ENCODE measurements around the gene CNTN4. TPM values are rescaled to one million over a fixed set of nuclear protein-coding genes. Genes with fewer than 3 reads are reported as not detected.

The CNTN4 gene
- total RNA-seq, 3 donors from 2014 or later, result 6.6 to 16.7 (median 16.7) TPM

DNA sequence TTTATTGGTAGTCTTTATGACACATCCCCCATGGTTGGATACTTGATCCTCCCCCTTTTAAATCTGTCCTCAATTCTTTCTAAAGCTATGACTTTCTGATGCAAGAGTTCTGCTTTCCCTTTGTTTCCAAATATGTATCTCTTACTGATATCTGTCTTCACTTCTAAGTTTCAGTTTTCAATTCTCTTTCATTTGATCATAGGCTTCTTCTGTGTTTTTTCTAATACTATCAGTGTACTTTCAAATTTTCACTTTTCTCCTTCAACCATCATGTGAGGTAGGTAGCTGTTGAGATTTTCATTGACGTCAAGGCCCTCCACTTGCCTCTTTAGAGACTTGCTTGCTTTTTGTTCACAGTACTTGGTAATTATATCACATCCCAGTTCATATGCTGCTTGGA, 436.5 kb downstream of the CNTN4 start:
- DNase-seq (ENCODE audit: low spot score in 2 of 2), result no peak
- Histone ChIP-seq H3K27me3 (no peaks in the 10 kb centered on the region), H3K4me3 (no peak overlapping the region), H3K4me1 (no peaks in the 10 kb centered on the region), H3K9me3 (no peaks in the 10 kb centered on the region), H3K27ac (no peak overlapping the region), H3K36me3 (no peaks in the 10 kb centered on the region)
- TF ChIP-seq, protein P1, sequence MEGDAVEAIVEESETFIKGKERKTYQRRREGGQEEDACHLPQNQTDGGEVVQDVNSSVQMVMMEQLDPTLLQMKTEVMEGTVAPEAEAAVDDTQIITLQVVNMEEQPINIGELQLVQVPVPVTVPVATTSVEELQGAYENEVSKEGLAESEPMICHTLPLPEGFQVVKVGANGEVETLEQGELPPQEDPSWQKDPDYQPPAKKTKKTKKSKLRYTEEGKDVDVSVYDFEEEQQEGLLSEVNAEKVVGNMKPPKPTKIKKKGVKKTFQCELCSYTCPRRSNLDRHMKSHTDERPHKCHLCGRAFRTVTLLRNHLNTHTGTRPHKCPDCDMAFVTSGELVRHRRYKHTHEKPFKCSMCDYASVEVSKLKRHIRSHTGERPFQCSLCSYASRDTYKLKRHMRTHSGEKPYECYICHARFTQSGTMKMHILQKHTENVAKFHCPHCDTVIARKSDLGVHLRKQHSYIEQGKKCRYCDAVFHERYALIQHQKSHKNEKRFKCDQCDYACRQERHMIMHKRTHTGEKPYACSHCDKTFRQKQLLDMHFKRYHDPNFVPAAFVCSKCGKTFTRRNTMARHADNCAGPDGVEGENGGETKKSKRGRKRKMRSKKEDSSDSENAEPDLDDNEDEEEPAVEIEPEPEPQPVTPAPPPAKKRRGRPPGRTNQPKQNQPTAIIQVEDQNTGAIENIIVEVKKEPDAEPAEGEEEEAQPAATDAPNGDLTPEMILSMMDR (IDR thresholded peaks at IDR 0.05), result no peak
- no peak for TF ChIP-seq POLR2A (IDR thresholded peaks at IDR 0.05)
- no peak for TF ChIP-seq POLR2AphosphoS5 (IDR thresholded peaks at IDR 0.05)
- intact Hi-C loops (cut with DNase I; ENCODE audit: low total_unique reads), result no loop called here

DNA sequence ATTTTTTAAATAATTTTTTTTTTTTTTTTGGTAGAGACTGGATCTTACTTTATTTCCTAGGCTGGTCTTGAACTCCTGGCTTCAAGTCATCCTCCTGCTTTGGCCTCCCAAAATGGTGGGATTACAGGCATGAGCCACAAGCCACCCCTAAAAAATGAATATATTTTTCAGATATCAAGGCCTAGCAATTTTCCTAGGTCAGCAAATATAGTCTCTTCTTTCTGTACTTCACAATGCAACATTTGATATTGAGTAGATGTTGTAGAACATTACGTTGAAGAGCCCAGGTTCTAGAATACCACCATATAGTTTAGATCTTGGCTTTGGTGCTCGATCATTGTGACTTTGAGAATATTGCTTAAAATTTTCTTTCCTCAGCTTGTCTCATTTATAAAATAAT, 437.9 kb downstream of the CNTN4 start:
- Histone ChIP-seq H3K27me3 (no peaks in the 10 kb centered on the region), H3K27ac (no peak overlapping the region), H3K36me3 (no peaks in the 10 kb centered on the region), H3K4me3 (no peak overlapping the region), H3K4me1 (no peaks in the 10 kb centered on the region), H3K9me3 (no peaks in the 10 kb centered on the region)
- TF ChIP-seq POLR2A (IDR thresholded peaks at IDR 0.05) (no peak), POLR2AphosphoS5 (IDR thresholded peaks at IDR 0.05) (no peak)
- TF ChIP-seq, protein P1 (IDR thresholded peaks at IDR 0.05), result no peak
- no peak for DNase-seq (ENCODE audit: low spot score in 2 of 2)
- intact Hi-C loops (cut with DNase I; ENCODE audit: low total_unique reads), result no loop called here

DNA sequence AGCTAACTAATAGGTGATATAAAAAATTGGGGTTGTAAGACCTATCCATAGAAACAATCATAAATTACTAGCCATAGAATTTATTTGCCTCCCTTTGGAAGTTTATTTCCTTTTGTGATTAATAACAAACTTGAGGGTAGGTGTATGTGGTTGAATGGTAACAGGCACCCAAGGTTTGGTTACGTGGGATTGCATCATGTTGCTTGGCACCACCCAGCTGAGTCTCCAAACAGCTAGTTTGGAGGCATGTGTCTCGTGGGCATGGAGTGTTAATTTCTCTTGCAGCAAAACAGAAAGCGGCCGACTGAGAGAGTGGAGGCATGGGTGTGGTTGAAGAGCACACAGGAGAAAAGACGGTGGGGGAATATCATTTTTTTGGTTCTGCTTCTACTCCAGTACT, 441.4 kb downstream of the CNTN4 start:
- H3K9me3 ChIP-seq, result peaks cover 0 to 3% of the 10 kb centered on the region in 2 donors
- H3K27ac ChIP-seq, result no peak overlapping the region
- no peak for TF ChIP-seq POLR2A (IDR thresholded peaks at IDR 0.05)
- no peak for TF ChIP-seq POLR2AphosphoS5 (IDR thresholded peaks at IDR 0.05)
- TF ChIP-seq, protein P1 (IDR thresholded peaks at IDR 0.05), result no peak
- H3K4me1 ChIP-seq, result no peaks in the 10 kb centered on the region
- no peak for DNase-seq (ENCODE audit: low spot score in 2 of 2)
- no peaks in the 10 kb centered on the region for H3K27me3 ChIP-seq
- intact Hi-C loops (cut with DNase I; ENCODE audit: low total_unique reads), result no loop called here
- H3K36me3 ChIP-seq, result no peaks in the 10 kb centered on the region
- H3K4me3 ChIP-seq, result no peak overlapping the region

DNA sequence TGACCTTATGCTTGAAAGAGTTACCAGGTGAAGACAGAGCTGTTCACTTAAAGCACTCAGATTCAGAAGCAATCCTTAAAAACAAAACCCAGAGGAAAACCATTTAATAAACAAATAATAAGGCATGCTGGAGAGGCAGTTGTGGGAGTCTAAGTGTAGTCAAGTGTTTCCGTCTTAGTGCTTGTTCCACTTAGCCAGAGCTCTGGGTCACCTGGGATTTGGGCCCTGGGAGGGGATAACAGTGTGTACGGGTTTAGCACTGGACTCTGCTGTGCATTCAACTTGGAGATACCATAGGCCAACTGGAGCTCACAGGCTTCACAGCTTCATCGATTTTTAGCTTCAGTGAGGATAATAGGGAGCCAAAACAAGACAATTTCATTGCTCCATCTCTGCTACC, 444.6 kb downstream of the CNTN4 start:
- Histone ChIP-seq H3K36me3 (no peaks in the 10 kb centered on the region), H3K4me3 (no peak overlapping the region), H3K27ac (no peak overlapping the region), H3K27me3 (no peaks in the 10 kb centered on the region), H3K4me1 (no peaks in the 10 kb centered on the region), H3K9me3 (peaks cover 5 to 6% of the 10 kb centered on the region in 2 donors)
- TF ChIP-seq, protein P1 (IDR thresholded peaks at IDR 0.05), result no peak
- TF ChIP-seq POLR2A (IDR thresholded peaks at IDR 0.05) (no peak), POLR2AphosphoS5 (IDR thresholded peaks at IDR 0.05) (no peak)
- no peak for DNase-seq (ENCODE audit: low spot score in 2 of 2)
- intact Hi-C loops (cut with DNase I; ENCODE audit: low total_unique reads), result no loop called here

DNA sequence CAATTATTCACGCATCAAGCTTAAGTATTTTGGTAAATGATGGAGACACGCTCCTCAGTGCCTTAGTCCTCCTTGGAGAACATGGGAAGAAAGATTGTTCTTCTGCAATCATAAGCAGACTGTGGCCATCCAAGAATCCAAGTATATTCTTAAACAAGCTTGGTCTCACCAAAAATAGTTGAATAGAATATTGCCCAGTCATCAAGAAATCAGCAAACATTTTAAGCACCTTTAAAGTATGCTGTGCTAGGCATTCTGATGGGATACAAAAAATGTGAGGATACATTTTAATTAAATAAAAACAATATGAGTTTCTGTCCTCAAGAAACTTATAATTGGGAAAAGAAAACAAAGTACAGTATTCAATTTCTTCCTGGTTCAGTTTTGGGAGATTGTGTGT, 445.5 kb downstream of the CNTN4 start:
- Histone ChIP-seq H3K27ac (no peak overlapping the region), H3K9me3 (peaks cover 5 to 6% of the 10 kb centered on the region in 2 donors), H3K4me3 (no peak overlapping the region), H3K4me1 (no peaks in the 10 kb centered on the region), H3K36me3 (no peaks in the 10 kb centered on the region), H3K27me3 (no peaks in the 10 kb centered on the region)
- intact Hi-C loops (cut with DNase I; ENCODE audit: low total_unique reads), result no loop called here
- no peak for DNase-seq (ENCODE audit: low spot score in 2 of 2)
- TF ChIP-seq POLR2AphosphoS5 (IDR thresholded peaks at IDR 0.05) (no peak), POLR2A (IDR thresholded peaks at IDR 0.05) (no peak)
- TF ChIP-seq, protein P1 (IDR thresholded peaks at IDR 0.05), result no peak

All from breast epithelium (tissue), 4 donors.